T-cell (primary cell): Measurements from ENCODE around the gene APOO. TPM values are rescaled to one million over a fixed set of nuclear protein-coding genes. Genes with fewer than 3 reads are reported as not detected.

ENCODE experiments used
- ATAC-seq, 4 experiments: fragments of 200-7000 bp in 3 of 4; fragments of 150-1000 bp in 1 of 4; cut with Tn5 transposase; replicated peaks in 1 of 4; 1 replicate in 3 of 4; 2 replicates in 1 of 4; pipeline ENCODE4 v1.10.0; 2021; ENCODE audit warnings: moderate library complexity in 3 of 4, mild to moderate bottlenecking in 2 of 4, moderate number of reproducible peaks in 1 of 4
- CTCF ChIA-PET, 2 donors: fragments of 300-600 bp; sonication (Branson Sonifier 250); formaldehyde crosslinking; loops; one replicate each; lab custom pipeline; 2022; ENCODE audit warnings: antibody characterized with exemption in 2 of 2; lab: Charles Lee
- POLR2A ChIA-PET, 2 donors: fragments of 300-600 bp; sonication (Branson Sonifier 250); formaldehyde crosslinking; loops; one replicate each; lab custom pipeline; 2022; ENCODE audit warnings: antibody characterized with exemption in 2 of 2; lab: Charles Lee
- DNase-seq, 35 experiments: peaks; one replicate each; pipeline versions ENCODE4 v3.0.0 to v3.0.0-alpha.2; 2013 to 2023
- H3K27ac ChIP-seq: one replicate; pipeline ENCODE4 v1.5.1; 2013; ENCODE audit warnings: low read length
- H3K27me3 ChIP-seq, 2 experiments: replicated peaks in 1 of 2; 1 replicate in 1 of 2; 2 replicates in 1 of 2; pipeline versions ENCODE4 v1.6.1 to v1.7.0; 2013; ENCODE audit warnings: low read length in 1 of 2, mixed read lengths in 1 of 2; ENCODE audit not compliant: control insufficient read depth in 2 of 2, insufficient read depth in 2 of 2; ENCODE audit errors: extremely low read depth in 1 of 2
- H3K36me3 ChIP-seq, 2 donors: 1 replicate in 1 of 2; 2 replicates in 1 of 2; pipeline versions ENCODE4 v1.6.1 to v1.7.0; 2013; ENCODE audit warnings: low read length in 1 of 2; ENCODE audit not compliant: control insufficient read depth in 2 of 2, insufficient read depth in 1 of 2; ENCODE audit errors: extremely low read depth in 1 of 2
- H3K4me1 ChIP-seq, 2 experiments: 1 replicate in 1 of 2; 2 replicates in 1 of 2; pipeline versions ENCODE4 v1.6.1 to v1.7.0; 2013; ENCODE audit warnings: low read length in 2 of 2, mixed read lengths in 1 of 2; ENCODE audit not compliant: insufficient read depth in 2 of 2, control insufficient read depth in 1 of 2; ENCODE audit errors: extremely low read depth in 1 of 2
- H3K4me3 ChIP-seq, 2 donors: 1 replicate in 1 of 2; 2 replicates in 1 of 2; pipeline versions ENCODE4 v1.5.1 to v1.7.0; 2013; ENCODE audit warnings: mild to moderate bottlenecking in 2 of 2, low read length in 1 of 2, moderate library complexity in 1 of 2; ENCODE audit not compliant: control insufficient read depth in 1 of 2; ENCODE audit errors: extremely low read depth in 1 of 2
- H3K9me3 ChIP-seq: 2 replicates; pipeline ENCODE4 v1.7.0; 2013
- H3K27ac Mint-ChIP-seq, 2 donors: one replicate each; pipeline ENCODE4 v1.8.0; 2020 to 2021; ENCODE audit warnings: mild to moderate bottlenecking in 2 of 2, mixed read lengths in 2 of 2
- H3K27me3 Mint-ChIP-seq, 2 donors: one replicate each; pipeline ENCODE4 v1.8.0; 2021 to 2022; ENCODE audit warnings: mixed read lengths in 2 of 2
- H3K36me3 Mint-ChIP-seq: one replicate; pipeline ENCODE4 v1.8.0; 2021; ENCODE audit warnings: mixed read lengths
- H3K4me1 Mint-ChIP-seq, 3 donors: one replicate each; pipeline ENCODE4 v1.8.0; 2020 to 2022; ENCODE audit warnings: mixed read lengths in 3 of 3, mild to moderate bottlenecking in 1 of 3
- H3K4me3 Mint-ChIP-seq, 3 donors: one replicate each; pipeline ENCODE4 v1.8.0; 2020 to 2022; ENCODE audit warnings: mild to moderate bottlenecking in 3 of 3, mixed read lengths in 3 of 3, moderate library complexity in 3 of 3
- H3K9me3 Mint-ChIP-seq, 3 donors: one replicate each; pipeline ENCODE4 v1.8.0; 2020 to 2022; ENCODE audit warnings: mixed read lengths in 3 of 3
- WGBS: methylation state at CpG from one replicate; pipeline ENCODE4 v1.1.5; 2013; ENCODE audit warnings: missing lambda C conversion rate; ENCODE audit not compliant: insufficient coverage; 5-methylcytosine and 5-hydroxymethylcytosine counted together
- total RNA-seq, 35 experiments: library from RNA in 6 of 35; stranded (reverse) in 6 of 35; fragments of 120-200 nt in 1 of 35; gene quantifications; one replicate each; pipeline versions ENCODE4 v1.2.1 to v1.2.4 and lab custom pipeline; 2013 to 2026

APOO gene
- total RNA-seq, 5 donors from 2014 or later (not counting 1 experiment from before 2014, with no cell fraction given) = 5.2 to 16.5 (median 6.4) TPM

DNA sequence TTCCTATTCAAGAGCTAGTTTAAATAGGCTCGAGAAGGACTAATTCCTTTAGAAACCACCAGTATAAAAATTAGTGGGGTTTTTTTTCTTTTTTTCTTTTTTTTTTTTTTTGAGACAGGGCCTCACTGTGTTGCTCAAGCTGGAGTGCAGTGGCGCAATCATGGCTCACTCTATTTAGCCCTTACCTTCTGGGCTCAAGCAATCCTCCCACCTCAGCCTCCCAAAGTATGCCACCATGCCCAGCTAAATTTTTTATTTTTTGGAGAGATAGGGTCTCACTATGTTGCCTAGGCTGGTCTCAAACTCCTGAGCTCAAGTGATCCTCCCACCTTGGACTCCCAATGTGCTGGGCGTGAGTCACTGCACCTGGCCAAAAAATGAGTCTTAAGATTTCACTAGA, 52.8 kb downstream of the APOO start:
- Histone ChIP-seq H3K4me1 (no peaks in the 10 kb centered on the region), H3K27me3 (no peaks in the 10 kb centered on the region), H3K4me3 (no peak overlapping the region), H3K27ac (no peak overlapping the region), H3K36me3 (no peaks in the 10 kb centered on the region), H3K9me3 (no peaks in the 10 kb centered on the region)
- no peaks in the 10 kb centered on the region for H3K27me3 Mint-ChIP-seq
- no CpG with 5 or more reads among the region's 3 CpGs for WGBS
- no peak overlapping the region for H3K4me3 Mint-ChIP-seq
- CTCF ChIA-PET = interaction anchor here in 1 of 2 donors (0.7 to 0.9 kb wide), 2 partner anchors 18 to 72 kb away, joined by 3 to 6 read pairs; partner anchors contain the start of gene SAT1
- H3K4me1 Mint-ChIP-seq = peaks cover 0 to 2% (median 0%) of the 10 kb centered on the region in 3 donors
- H3K27ac Mint-ChIP-seq = no peak overlapping the region
- DNase-seq (no peak), ATAC-seq (no peak)
- no peaks in the 10 kb centered on the region for H3K9me3 Mint-ChIP-seq
- H3K36me3 Mint-ChIP-seq = peaks cover 4% of the 10 kb centered on the region
- POLR2A ChIA-PET = no interaction called here

DNA sequence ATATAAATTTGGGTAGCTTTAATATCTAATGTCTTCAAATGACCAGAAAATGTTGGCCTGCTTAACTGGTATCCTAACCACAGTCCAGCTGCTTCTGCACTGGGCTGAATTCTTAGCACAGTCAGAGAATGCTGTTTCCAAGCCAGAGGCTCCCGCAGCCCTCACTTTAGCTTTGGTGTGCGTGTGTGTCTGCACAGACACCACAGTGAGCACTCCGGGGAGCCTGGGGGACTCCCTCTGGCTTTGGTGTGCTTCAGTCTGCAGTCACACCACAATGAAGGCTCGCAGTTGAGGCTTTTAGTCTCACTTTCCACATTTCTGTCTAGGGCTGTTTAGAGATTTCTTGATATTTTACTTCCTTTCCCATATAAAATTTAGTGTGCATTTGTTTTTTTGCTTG, 53.6 kb downstream of the APOO start:
- no peak overlapping the region for H3K4me3 Mint-ChIP-seq
- Histone ChIP-seq H3K9me3 (no peaks in the 10 kb centered on the region), H3K27ac (no peak overlapping the region), H3K36me3 (no peaks in the 10 kb centered on the region), H3K27me3 (no peaks in the 10 kb centered on the region), H3K4me3 (no peak overlapping the region), H3K4me1 (no peaks in the 10 kb centered on the region)
- ChIA-PET CTCF (no interaction called here), POLR2A (no interaction called here)
- no peaks in the 10 kb centered on the region for H3K27me3 Mint-ChIP-seq
- no peaks in the 10 kb centered on the region for H3K9me3 Mint-ChIP-seq
- no peak for ATAC-seq
- no peaks in the 10 kb centered on the region for H3K4me1 Mint-ChIP-seq
- no peak for DNase-seq
- peaks cover 4% of the 10 kb centered on the region for H3K36me3 Mint-ChIP-seq
- WGBS = 100% methylated on average over 1 of the region's 4 CpGs
- H3K27ac Mint-ChIP-seq = no peak overlapping the region

DNA sequence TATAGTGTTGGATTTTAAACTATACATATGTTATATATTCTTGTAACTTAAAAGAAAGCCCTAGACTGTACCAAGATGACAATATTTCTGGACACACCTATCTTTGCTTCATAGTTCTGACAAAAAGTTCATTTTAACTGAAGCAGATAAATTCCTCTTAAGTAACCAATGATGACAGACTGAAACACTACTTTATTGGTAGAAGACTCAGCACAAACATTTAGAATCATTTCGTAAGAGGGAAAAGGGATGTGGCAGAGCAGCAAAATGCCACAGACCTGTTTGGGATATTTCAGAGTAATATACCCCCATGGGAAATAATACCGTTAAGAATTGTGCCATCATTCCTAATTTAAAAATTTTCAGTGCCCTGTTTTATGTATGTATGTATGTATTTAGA, 56.2 kb downstream of the APOO start:
- no peaks in the 10 kb centered on the region for H3K9me3 Mint-ChIP-seq
- no peaks in the 10 kb centered on the region for H3K36me3 Mint-ChIP-seq
- H3K4me1 ChIP-seq = no peaks in the 10 kb centered on the region
- no peaks in the 10 kb centered on the region for H3K4me1 Mint-ChIP-seq
- H3K4me3 ChIP-seq = no peak overlapping the region
- H3K27ac Mint-ChIP-seq = no peak overlapping the region
- no peak overlapping the region for H3K27ac ChIP-seq
- no peaks in the 10 kb centered on the region for H3K9me3 ChIP-seq
- no peak overlapping the region for H3K4me3 Mint-ChIP-seq
- ChIA-PET POLR2A (no interaction called here), CTCF (no interaction called here)
- no peak for ATAC-seq
- H3K36me3 ChIP-seq = no peaks in the 10 kb centered on the region
- H3K27me3 Mint-ChIP-seq = no peaks in the 10 kb centered on the region
- DNase-seq = no peak
- no peaks in the 10 kb centered on the region for H3K27me3 ChIP-seq
- WGBS = no CpG with 5 or more reads among the region's 2 CpGs

DNA sequence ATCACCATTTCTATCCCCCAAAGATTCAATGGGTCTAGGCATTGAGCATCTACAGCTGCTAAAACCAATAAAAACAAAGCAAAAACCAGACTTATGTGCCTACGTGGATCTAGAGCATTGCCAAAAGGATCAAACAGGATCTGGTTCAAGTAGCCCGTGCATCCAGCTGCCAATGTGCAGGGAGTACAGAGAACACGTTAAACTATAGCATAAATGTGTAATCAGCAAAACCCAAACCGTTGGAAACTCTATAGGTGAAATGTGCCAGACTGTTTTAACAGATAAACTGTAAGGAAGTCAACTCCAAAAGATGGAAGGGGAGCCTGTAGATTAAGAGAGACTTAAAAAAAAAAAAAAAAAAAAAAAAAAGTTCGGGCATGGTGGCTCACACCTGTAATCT, 58.5 kb downstream of the APOO start:
- Histone ChIP-seq H3K27me3 (no peaks in the 10 kb centered on the region), H3K9me3 (no peaks in the 10 kb centered on the region), H3K27ac (no peak overlapping the region), H3K4me3 (no peak overlapping the region), H3K4me1 (no peaks in the 10 kb centered on the region), H3K36me3 (no peaks in the 10 kb centered on the region)
- H3K27me3 Mint-ChIP-seq = no peaks in the 10 kb centered on the region
- no peaks in the 10 kb centered on the region for H3K4me1 Mint-ChIP-seq
- ATAC-seq = no peak
- ChIA-PET CTCF (no interaction called here), POLR2A (no interaction called here)
- H3K9me3 Mint-ChIP-seq = no peaks in the 10 kb centered on the region
- no peak for DNase-seq
- H3K27ac Mint-ChIP-seq = no peak overlapping the region
- no peak overlapping the region for H3K4me3 Mint-ChIP-seq
- no peaks in the 10 kb centered on the region for H3K36me3 Mint-ChIP-seq
- WGBS = 100% methylated on average over 2 of the region's 5 CpGs

DNA sequence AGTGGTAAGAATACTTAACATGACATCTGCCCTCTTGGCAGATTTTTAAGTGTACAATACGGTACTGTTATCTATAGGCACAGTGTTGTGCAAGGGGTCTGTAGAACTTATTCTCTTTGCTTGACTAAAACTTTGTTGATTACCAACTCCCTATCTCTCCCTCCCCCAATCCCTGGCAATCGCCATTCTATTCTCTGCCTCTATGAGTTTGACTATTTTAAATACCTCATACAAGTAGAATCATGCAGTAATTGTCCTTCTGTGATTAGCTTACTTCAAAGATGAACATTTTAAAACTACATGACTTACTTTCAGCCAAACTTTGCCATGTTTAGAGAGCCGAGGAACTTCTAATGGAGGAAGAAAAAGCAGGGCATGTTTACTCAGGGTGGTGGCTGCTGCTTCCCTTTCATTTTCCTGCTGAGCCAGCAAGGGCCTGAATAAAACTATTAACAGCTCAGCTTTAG, 62.4 kb downstream of the APOO start:
- CTCF ChIA-PET = no interaction called here
- no peak overlapping the region for H3K27ac Mint-ChIP-seq
- H3K4me1 Mint-ChIP-seq = no peaks in the 10 kb centered on the region
- no peaks in the 10 kb centered on the region for H3K9me3 Mint-ChIP-seq
- Histone ChIP-seq H3K27me3 (no peaks in the 10 kb centered on the region), H3K9me3 (no peaks in the 10 kb centered on the region), H3K27ac (no peak overlapping the region), H3K4me1 (no peaks in the 10 kb centered on the region), H3K36me3 (no peaks in the 10 kb centered on the region), H3K4me3 (no peak overlapping the region)
- ATAC-seq (no peak), DNase-seq (no peak)
- H3K27me3 Mint-ChIP-seq = no peaks in the 10 kb centered on the region
- POLR2A ChIA-PET = interaction anchor here in 1 of 2 donors (0.6 kb wide), 1 partner anchor 192 kb away, joined by 3 read pairs; no protein-coding TSS in a partner anchor
- H3K36me3 Mint-ChIP-seq = peaks cover 5% of the 10 kb centered on the region
- no peak overlapping the region for H3K4me3 Mint-ChIP-seq
- WGBS = no CpG with 5 or more reads among the region's 3 CpGs

DNA sequence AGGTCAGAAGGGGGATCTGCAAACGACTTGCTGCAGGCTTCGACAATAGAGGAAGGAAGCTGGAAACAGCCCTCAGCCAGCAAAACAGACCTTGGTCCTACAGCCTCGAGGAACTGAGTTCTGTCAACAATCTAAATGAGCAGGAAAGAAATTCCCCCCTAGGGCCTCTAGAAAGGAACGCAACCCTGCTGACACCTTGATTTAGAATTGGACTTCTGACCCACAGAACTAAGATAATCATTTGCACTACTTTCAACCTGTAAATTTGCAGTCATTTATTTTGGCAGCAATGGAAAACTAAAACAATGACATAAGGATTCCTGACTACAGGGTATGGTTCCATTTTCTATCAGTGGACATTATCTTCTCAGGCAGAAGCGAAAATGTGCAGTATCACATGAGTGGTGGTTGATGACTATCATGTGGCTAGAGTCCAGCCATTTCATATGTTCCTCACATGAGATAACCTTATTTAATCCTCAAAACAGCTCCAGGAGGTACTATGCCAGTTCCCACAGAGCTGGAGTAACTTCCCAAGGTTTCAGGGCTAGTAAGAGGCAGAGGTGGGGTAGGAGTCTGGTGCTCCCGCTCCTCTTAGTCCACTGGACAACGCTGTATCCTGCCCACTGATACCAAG, 63.1 kb downstream of the APOO start:
- DNase-seq (no peak), ATAC-seq (no peak)
- Mint-ChIP-seq H3K27ac (no peak overlapping the region), H3K27me3 (no peaks in the 10 kb centered on the region), H3K9me3 (no peaks in the 10 kb centered on the region), H3K4me3 (no peak overlapping the region), H3K36me3 (peaks cover 5% of the 10 kb centered on the region), H3K4me1 (no peaks in the 10 kb centered on the region)
- WGBS = no CpG with 5 or more reads among the region's 7 CpGs
- Histone ChIP-seq H3K27me3 (no peaks in the 10 kb centered on the region), H3K27ac (no peak overlapping the region), H3K4me1 (no peaks in the 10 kb centered on the region), H3K36me3 (no peaks in the 10 kb centered on the region), H3K4me3 (no peak overlapping the region), H3K9me3 (no peaks in the 10 kb centered on the region)
- ChIA-PET CTCF (no interaction called here), POLR2A (no interaction called here)
